NOMO-1 (cell line): ENCODE data around the gene LMBR1.
"Not testable (repeated sequence)": the region's sequence is repeated elsewhere in the genome, so short reads cannot be mapped to it uniquely, and the experiment has no call there.

Experiments used
- DNase-seq, 2 experiments: peaks; one replicate each; lab custom pipeline; 2025; ENCODE audit not compliant: unreplicated experiment in 2 of 2; lab: John Stamatoyannopoulos, UW

LMBR1 gene

GRCh38 chr7:156906200-156906649 lies 13.2 kb upstream of the LMBR1 start:
- DNase-seq = no peak

- no peak for DNase-seq
Observed at GRCh38 chr7:156903232-156903909, 10.4 kb upstream of the LMBR1 start.

- DNase-seq = not testable (repeated sequence)
Observed at GRCh38 chr7:156900093-156900492, 7.1 kb upstream of the LMBR1 start.

GRCh38 chr7:156898938-156899337 lies 6.0 kb upstream of the LMBR1 start:
- DNase-seq = no peak

- no peak for DNase-seq
Observed at GRCh38 chr7:156897673-156898072, 4.7 kb upstream of the LMBR1 start.

GRCh38 chr7:156896388-156897022 lies 3.5 kb upstream of the LMBR1 start:
- no peak for DNase-seq

GRCh38 chr7:156895024-156895780 lies 2.2 kb upstream of the LMBR1 start:
- peak; percentile 49 to 63 for DNase-seq

- DNase-seq = peak in 1 of 2 experiments; percentile 1
Observed at GRCh38 chr7:156892081-156892800, 742 bp downstream of the LMBR1 start.

GRCh38 chr7:156889746-156890145 lies 3.2 kb downstream of the LMBR1 start:
- no peak for DNase-seq

GRCh38 chr7:156889089-156889488 lies 3.9 kb downstream of the LMBR1 start:
- no peak for DNase-seq

- DNase-seq = no peak
Observed at GRCh38 chr7:156886020-156886795, 6.8 kb downstream of the LMBR1 start.

GRCh38 chr7:156881679-156882078 lies 11.3 kb downstream of the LMBR1 start:
- DNase-seq = no peak

GRCh38 chr7:156875766-156876165 lies 17.2 kb downstream of the LMBR1 start:
- DNase-seq = no peak

GRCh38 chr7:156868363-156868762 lies 24.6 kb downstream of the LMBR1 start:
- DNase-seq = not testable (repeated sequence)

- no peak for DNase-seq
Observed at GRCh38 chr7:156865493-156865892, 27.5 kb downstream of the LMBR1 start.

- DNase-seq = not testable (repeated sequence)
Observed at GRCh38 chr7:156862022-156862421, 31.0 kb downstream of the LMBR1 start.

GRCh38 chr7:156861212-156861611 lies 31.8 kb downstream of the LMBR1 start:
- DNase-seq = no peak

- not testable (repeated sequence) for DNase-seq
Observed at GRCh38 chr7:156860099-156860498, 32.9 kb downstream of the LMBR1 start.

GRCh38 chr7:156858523-156858922 lies 34.5 kb downstream of the LMBR1 start:
- no peak for DNase-seq

- DNase-seq = no peak
Observed at GRCh38 chr7:156857757-156858156, 35.2 kb downstream of the LMBR1 start.
